HG02938 (cell line): Measurements from ENCODE around the gene LBP.
"Not testable (repeated sequence)": the region's sequence is repeated elsewhere in the genome, so short reads cannot be mapped to it uniquely, and the experiment has no call there.

Source experiments
- ATAC-seq: cut with Tn5 transposase; IDR thresholded peaks from one replicate; pipeline ENCODE4 v1.9.1; 2021; ENCODE audit warnings: mild to moderate bottlenecking, moderate library complexity; ENCODE audit not compliant: unreplicated experiment

LBP gene

DNA sequence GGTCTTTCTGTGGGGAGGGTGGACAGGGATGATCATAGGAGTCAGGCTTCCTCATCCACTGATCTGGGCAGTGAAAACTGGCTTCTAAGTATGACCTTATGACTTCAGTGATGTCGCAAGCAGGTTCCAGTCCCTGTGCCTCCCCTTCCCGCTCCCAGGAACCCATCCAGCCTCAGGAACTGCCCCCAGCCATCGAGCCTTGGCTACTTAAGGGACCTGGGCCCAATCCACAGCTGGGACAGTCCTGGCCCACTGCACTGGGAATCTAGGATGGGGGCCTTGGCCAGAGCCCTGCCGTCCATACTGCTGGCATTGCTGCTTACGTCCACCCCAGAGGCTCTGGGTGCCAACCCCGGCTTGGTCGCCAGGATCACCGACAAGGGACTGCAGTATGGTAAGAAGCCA is at the start of gene LBP:
LBP (plus strand) TSS at position 236 of the 405 bp plus-strand sequence; CDS start at position 271, 35 bp downstream.
- no peak for ATAC-seq

GRCh38 chr20:38297916-38298674 is 48.2 kb upstream of the LBP start:
- no peak for ATAC-seq

DNA sequence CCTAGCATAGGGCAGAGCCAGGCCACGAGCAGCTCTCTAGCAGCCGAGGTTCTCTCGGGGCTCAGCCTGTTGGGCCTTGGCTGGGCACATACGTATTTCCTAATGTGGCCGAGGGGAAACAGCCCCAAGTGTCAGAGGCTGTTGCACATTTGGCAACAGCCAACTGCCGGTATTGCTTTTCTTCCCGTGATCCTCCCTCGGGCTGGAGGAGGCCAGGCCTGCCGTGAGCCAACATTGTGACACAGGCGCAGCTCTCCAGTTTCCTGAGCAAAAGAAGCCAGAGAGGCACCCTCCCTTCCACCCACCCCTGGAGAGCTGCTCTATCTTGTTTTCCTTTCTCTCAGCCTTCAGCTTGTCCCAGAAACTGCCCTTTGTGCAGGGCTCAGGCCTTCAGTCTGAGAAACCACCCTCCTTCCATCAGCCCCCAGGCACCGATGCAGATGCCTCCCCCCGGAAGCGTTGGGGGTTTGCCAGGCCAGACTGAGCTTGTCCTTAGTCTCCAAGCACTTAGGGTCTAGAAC is 47.5 kb upstream of the LBP start:
- no peak for ATAC-seq

- no peak for ATAC-seq
Observed at GRCh38 chr20:38299963-38300362, 46.3 kb upstream of the LBP start.

GRCh38 chr20:38300438-38300837 is 45.8 kb upstream of the LBP start:
- no peak for ATAC-seq

GRCh38 chr20:38301309-38301708 is 45.0 kb upstream of the LBP start:
- no peak for ATAC-seq

DNA sequence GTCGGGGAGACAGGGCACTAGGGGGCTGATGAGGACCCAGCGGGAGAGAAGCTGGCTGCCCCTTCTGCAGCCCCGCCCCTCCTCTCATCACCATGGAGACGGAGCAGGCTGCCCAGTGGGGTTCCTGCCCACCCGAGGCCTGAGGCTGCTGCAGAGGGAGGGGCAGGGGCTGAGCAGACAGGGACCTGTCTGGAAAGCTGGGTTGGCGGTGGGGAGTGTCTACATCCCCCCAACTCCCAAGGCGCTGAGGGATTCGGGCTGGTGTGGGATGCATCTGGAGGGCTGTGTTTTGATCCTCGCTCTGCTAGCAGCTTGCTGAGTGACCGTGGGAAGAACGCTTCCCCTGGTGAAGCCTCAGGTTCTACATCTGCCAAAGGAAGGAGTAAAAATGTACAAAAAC is 43.5 kb upstream of the LBP start:
- no peak for ATAC-seq

DNA sequence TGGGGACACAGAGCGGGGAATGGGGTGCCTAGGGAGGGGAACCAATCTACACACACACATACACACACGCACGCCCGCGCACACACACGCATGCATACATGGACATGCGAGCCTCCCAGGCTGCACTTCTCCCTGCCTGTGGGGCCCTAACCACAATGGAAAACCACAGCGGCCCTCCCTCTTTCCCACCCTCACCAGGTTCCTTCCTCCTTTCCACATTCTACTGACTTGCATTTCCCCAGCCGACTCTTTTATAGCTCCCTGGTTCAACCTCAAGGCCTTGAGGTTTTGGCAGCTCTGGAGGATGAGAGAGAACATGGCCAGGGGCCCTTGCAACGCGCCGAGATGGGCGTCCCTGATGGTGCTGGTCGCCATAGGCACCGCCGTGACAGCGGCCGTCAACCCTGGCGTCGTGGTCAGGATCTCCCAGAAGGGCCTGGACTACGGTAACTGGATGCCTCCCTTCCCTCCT is 42.3 kb upstream of the LBP start, which contains the start of gene BPI:
BPI (plus strand) TSS at position 249 of the 472 bp plus-strand sequence; CDS start at position 317, 68 bp downstream.
- ATAC-seq, result no peak

DNA sequence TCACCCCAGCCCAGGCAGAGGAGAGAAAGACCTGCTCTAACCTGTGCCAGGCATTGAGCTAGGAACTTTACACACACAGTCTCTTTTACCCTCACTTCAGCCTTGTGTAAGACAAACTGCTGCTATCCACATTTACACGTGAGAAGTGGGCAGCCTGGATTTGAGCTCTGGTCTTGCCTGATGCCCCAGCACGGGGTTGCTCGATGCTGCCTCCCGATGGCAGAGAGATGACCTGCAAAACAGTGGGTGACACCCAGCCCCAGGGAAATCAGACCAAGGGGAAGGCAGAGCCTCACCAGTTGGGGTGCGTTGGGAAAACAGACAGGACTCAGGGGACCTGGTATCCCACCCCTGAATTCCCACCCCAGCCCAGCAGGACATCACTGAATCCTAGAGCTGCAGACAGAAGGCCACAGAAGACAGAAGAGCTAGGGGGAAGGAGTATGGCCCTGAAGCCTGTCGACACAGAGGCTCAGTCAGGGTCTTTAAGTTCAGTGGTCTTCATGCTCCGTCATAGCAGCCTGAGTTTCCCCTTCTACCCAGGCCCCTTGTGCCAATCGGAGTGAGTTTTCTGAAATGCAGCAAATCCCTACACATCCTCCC is 41.3 kb upstream of the LBP start:
- ATAC-seq, result no peak

- ATAC-seq, result no peak
Observed at GRCh38 chr20:38305541-38305940, 40.7 kb upstream of the LBP start.

GRCh38 chr20:38306379-38306778 is 39.9 kb upstream of the LBP start:
- no peak for ATAC-seq

DNA sequence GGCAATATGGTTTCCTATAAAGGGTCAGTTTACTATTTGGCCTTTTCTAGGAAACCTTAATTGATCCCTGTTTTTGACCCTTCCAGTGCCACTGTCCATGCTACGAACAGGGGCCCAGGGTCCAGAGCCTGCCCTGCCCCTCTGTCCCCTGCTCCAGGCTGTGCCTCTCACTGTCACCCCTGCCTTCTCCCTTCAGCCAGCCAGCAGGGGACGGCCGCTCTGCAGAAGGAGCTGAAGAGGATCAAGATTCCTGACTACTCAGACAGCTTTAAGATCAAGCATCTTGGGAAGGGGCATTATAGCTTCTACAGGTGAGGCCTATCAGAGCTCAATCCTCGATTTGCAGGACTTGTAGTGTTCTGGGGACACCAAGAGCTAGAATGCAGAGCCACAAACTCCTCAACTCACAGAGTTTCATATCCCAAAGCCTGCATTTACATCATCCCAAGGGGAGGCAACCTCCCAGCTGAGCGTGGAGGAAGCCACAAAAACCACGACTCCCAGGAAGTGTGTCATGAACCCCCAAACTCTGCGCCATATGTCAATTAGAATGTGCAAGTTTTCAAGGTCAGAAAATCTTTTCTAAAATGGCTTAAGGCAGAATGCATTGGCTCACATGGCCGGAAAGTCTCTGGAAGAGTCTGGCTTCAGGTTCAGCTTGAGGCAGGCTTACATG is 38.8 kb upstream of the LBP start:
- no peak for ATAC-seq

DNA sequence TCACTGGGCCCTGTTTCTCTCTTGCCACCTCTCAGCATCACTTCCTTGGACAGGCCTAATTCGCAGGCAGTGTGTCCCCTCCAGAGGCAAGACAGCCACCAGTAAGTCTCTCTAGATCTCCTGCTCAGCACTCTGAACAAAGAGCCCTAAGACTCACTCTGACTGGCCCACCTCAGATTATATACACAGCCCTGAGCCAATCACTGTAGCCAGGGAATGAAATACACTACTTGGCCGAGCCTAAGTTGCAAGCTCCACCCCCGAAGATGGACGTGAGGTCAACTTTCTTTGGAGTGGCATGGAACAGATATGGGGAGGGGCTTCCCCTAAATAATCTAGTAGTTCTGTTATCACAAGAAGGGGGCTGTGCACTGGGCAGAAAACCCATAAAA is 38.2 kb upstream of the LBP start:
- no peak for ATAC-seq

DNA sequence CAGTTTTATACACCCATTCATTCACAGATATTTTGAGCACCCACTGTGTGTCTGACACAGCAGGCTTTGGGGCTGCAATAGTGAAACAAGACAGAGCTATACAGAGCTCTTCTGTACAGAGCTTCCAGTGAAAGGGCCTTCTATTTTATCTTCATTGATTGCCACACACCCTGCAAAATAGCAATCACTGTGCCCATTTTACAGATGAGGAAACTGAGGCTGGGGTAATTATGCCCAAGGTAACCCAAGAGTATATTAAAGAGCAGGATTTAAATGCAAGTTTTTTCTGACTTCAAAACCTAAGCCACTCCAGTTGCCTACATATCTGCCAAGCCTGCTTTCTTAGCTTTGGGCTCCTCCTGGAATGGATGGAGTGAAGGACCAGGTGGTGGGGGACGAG is 37.8 kb upstream of the LBP start:
- ATAC-seq, result no peak

GRCh38 chr20:38311091-38311490 is 35.2 kb upstream of the LBP start:
- ATAC-seq, result no peak

- ATAC-seq, result no peak
Observed at GRCh38 chr20:38311491-38311890, 34.8 kb upstream of the LBP start.

- no peak for ATAC-seq
Observed at GRCh38 chr20:38313676-38314075, 32.6 kb upstream of the LBP start.

- not testable (repeated sequence) for ATAC-seq
Observed at GRCh38 chr20:38314350-38314749, 31.9 kb upstream of the LBP start.

GRCh38 chr20:38315290-38315966 is 30.9 kb upstream of the LBP start:
- no peak for ATAC-seq

GRCh38 chr20:38316341-38316740 is 29.9 kb upstream of the LBP start:
- no peak for ATAC-seq

DNA sequence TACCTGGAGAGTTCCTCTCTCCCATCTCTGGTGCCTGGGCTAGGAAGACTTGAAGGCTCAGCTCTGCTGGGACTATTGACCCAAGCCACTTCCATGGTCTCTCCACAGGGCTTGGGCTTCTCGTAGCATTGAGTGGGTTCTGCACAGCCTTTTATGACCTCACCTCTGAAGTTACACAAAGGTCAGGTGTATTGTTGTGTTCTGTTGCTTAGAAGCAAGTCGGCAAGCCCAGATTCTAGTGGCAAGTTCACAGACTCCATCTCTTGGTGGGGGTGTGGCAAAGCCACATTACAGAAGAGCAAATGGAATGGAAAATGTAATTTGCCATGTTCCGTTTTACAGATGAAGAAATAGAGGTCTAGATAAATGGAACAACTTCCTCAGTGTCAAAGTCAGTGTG is 28.9 kb upstream of the LBP start:
- ATAC-seq, result no peak
